ENCODE measurements around the gene LDLRAD2.

DNA sequence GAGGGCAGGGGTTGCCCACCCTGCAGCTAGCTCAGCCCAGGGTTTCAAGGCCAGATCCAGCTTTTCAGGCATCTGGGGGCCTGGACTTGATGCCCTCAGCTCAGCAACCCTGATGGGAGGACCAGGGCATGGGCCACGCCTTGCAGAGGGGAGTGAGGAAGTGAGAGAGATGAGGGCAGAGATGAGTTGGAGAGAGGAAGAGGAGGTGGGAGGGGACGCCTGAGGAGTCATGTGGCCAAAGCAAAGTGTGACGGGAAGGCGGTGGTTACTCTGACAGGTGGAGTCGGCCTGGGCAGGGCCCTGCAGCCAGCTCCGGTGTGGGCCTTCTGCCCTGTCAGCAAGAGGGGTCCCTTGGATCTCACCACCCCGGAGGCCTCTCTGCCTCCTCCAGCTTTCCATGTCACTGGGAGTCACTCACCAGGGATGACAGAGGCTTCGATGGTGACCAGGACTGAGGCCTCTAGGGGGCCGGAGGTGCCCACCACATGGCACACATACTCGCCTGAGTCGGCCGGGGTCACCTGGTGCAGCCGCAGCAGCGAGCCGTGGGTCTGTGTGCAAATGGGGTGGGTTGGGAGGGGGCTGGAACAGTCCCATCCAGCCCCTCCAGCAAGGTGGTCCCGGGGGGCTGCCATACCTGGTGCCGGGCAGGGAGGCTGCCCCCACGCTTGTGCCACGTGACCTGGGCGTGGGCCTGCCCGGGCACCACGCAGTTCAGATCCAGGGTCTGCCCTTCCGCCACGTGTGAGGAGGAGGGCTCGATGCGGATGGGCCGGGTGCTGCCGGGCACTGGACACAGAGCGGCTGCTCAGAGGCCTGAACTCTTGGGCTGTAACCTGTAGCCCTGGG is 40.4 kb downstream of the LDLRAD2 start:
- TF ChIP-seq POLR2AphosphoS5 (IDR thresholded peaks at IDR 0.05), result no peak
- TF ChIP-seq, protein P1, sequence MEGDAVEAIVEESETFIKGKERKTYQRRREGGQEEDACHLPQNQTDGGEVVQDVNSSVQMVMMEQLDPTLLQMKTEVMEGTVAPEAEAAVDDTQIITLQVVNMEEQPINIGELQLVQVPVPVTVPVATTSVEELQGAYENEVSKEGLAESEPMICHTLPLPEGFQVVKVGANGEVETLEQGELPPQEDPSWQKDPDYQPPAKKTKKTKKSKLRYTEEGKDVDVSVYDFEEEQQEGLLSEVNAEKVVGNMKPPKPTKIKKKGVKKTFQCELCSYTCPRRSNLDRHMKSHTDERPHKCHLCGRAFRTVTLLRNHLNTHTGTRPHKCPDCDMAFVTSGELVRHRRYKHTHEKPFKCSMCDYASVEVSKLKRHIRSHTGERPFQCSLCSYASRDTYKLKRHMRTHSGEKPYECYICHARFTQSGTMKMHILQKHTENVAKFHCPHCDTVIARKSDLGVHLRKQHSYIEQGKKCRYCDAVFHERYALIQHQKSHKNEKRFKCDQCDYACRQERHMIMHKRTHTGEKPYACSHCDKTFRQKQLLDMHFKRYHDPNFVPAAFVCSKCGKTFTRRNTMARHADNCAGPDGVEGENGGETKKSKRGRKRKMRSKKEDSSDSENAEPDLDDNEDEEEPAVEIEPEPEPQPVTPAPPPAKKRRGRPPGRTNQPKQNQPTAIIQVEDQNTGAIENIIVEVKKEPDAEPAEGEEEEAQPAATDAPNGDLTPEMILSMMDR (IDR thresholded peaks at IDR 0.05), result no peak
- no peak for TF ChIP-seq POLR2A (IDR thresholded peaks at IDR 0.05)
